Lung (tissue), 12 donors: Measurements from ENCODE around the gene ADAD2. TPM values are rescaled to one million over a fixed set of nuclear protein-coding genes. Genes with fewer than 3 reads are reported as not detected.
"Not testable (repeated sequence)": the region's sequence is repeated elsewhere in the genome, so short reads cannot be mapped to it uniquely, and the experiment has no call there.

ENCODE experiments used
- ATAC-seq: fragments of 200-7000 bp; cut with Tn5 transposase; one replicate; pipeline ENCODE4 v1.9.1; 2020; ENCODE audit warnings: moderate number of reproducible peaks; ENCODE audit not compliant: insufficient read depth, low FRiP score
- DNase-seq, 3 donors: peaks; one replicate each; pipeline ENCODE4 v3.0.0-alpha.2; 2013 to 2017
- H3K27ac ChIP-seq, 2 donors: one replicate each; pipeline ENCODE4 v1.5.1; 2013; ENCODE audit warnings: mild to moderate bottlenecking in 2 of 2, moderate library complexity in 2 of 2, control low read depth in 1 of 2, inconsistent platforms in 1 of 2, low read depth in 1 of 2, low read length in 1 of 2
- H3K27me3 ChIP-seq, 3 donors: one replicate each; pipeline ENCODE4 v1.5.1; 2013; ENCODE audit warnings: low read length in 2 of 3; ENCODE audit not compliant: control insufficient read depth in 3 of 3, insufficient read depth in 3 of 3
- H3K36me3 ChIP-seq, 4 donors: one replicate each; pipeline ENCODE4 v1.5.1; 2013; ENCODE audit warnings: low read length in 4 of 4, mild to moderate bottlenecking in 1 of 4, moderate library complexity in 1 of 4; ENCODE audit not compliant: control insufficient read depth in 4 of 4, insufficient read depth in 4 of 4
- H3K4me1 ChIP-seq, 5 donors: one replicate each; pipeline ENCODE4 v1.5.1; 2013; ENCODE audit warnings: low read length in 5 of 5, mild to moderate bottlenecking in 2 of 5, moderate library complexity in 1 of 5; ENCODE audit not compliant: control insufficient read depth in 5 of 5, insufficient read depth in 5 of 5
- H3K4me3 ChIP-seq: one replicate; pipeline ENCODE4 v1.5.1; 2013; ENCODE audit warnings: mild to moderate bottlenecking, control low read depth, moderate library complexity
- H3K9ac ChIP-seq, 2 donors: one replicate each; pipeline ENCODE4 v1.5.1; 2013; ENCODE audit warnings: low read length in 2 of 2, control low read depth in 1 of 2; ENCODE audit not compliant: insufficient read depth in 1 of 2
- H3K9me3 ChIP-seq, 4 donors: one replicate each; pipeline ENCODE4 v1.5.1; 2013; ENCODE audit warnings: low read length in 3 of 4, mild to moderate bottlenecking in 1 of 4, moderate library complexity in 1 of 4; ENCODE audit not compliant: control insufficient read depth in 4 of 4, insufficient read depth in 3 of 4
- CTCF ChIP-seq: IDR thresholded peaks from 2 replicates; pipeline ENCODE4 v1.5.1; 2012; ENCODE audit warnings: mild to moderate bottlenecking; ENCODE audit errors: control extremely low read depth, extremely low read depth
- WGBS, 2 donors: extraction: QIAGEN DNeasy Blood & Tissue Kit; methylation state at CpG; one replicate each; pipeline ENCODE4 v1.1.7; 2013; 5-methylcytosine and 5-hydroxymethylcytosine counted together
- polyA plus RNA-seq, 2 donors: library from polyadenylated mRNA; stranded (reverse); fragments of 200-250 nt; gene quantifications; one replicate each; pipeline ENCODE4 v1.2.1, GENCODE V29; 2013
- total RNA-seq, 2 donors: library from RNA; depleted of rRNA in 1 of 2; stranded (reverse); fragments of >200 nt in 1 of 2; gene quantifications; one replicate each; pipeline ENCODE4 v1.2.1, GENCODE V29; 2014 to 2021
- donor health status: control.
- donor health status: control.
- donor health status: Bipolar disorder and iron deficiency.
- donor health status: healthy.
- donor health status: DM: yes; HTN: yes; CAD: no.

The ADAD2 gene
- total and polyA plus RNA-seq, 4 donors = 0.06 to 0.83 (median 0.42) TPM

- 88 to 94% methylated on average over 4 of the region's 4 CpGs for WGBS, 2 donors
- ATAC-seq (no peak), DNase-seq (no peak)
- Histone ChIP-seq H3K27ac (no peak overlapping the region), H3K4me1 (no peaks in the 10 kb centered on the region), H3K4me3 (no peak overlapping the region), H3K9ac (no peak overlapping the region), H3K27me3 (no peaks in the 10 kb centered on the region), H3K9me3 (peaks cover 0 to 1% (median 0%) of the 10 kb centered on the region in 4 donors), H3K36me3 (no peaks in the 10 kb centered on the region)
- no peak for TF ChIP-seq CTCF
Observed at GRCh38 chr16:84212631-84213030, 21.7 kb downstream of the ADAD2 start.

GRCh38 chr16:84214451-84215066, 23.6 kb downstream of the ADAD2 start:
- no peak overlapping the region for H3K27ac ChIP-seq
- no peak overlapping the region for H3K9ac ChIP-seq
- no peak for TF ChIP-seq CTCF
- H3K36me3 ChIP-seq = no peaks in the 10 kb centered on the region
- H3K4me1 ChIP-seq = no peaks in the 10 kb centered on the region
- ATAC-seq (no peak), DNase-seq (no peak)
- H3K9me3 ChIP-seq = peaks cover 0 to 1% (median 0%) of the 10 kb centered on the region in 4 donors
- no peak overlapping the region for H3K4me3 ChIP-seq
- H3K27me3 ChIP-seq = peaks cover 0 to 5% (median 0%) of the 10 kb centered on the region in 3 donors
- 74 to 82% methylated on average over 15 of the region's 15 CpGs for WGBS, 2 donors

GRCh38 chr16:84215531-84215930, 24.6 kb downstream of the ADAD2 start:
- Histone ChIP-seq H3K27me3 (peaks cover 0 to 5% (median 0%) of the 10 kb centered on the region in 3 donors), H3K4me1 (no peaks in the 10 kb centered on the region), H3K27ac (no peak overlapping the region), H3K9ac (no peak overlapping the region), H3K4me3 (no peak overlapping the region), H3K9me3 (peaks cover 0 to 1% (median 0%) of the 10 kb centered on the region in 4 donors), H3K36me3 (no peaks in the 10 kb centered on the region)
- WGBS, 2 donors = 84 to 91% methylated on average over 5 of the region's 5 CpGs
- ATAC-seq (no peak), DNase-seq (no peak)
- TF ChIP-seq CTCF = no peak

- not testable (repeated sequence) for H3K36me3 ChIP-seq, H3K27me3 ChIP-seq, H3K27ac ChIP-seq, H3K9me3 ChIP-seq, DNase-seq, ATAC-seq, H3K9ac ChIP-seq, H3K4me1 ChIP-seq, H3K4me3 ChIP-seq
- WGBS, 2 donors = 94 to 98% methylated on average over 3 of the region's 3 CpGs
Observed at GRCh38 chr16:84216144-84216543, 25.2 kb downstream of the ADAD2 start.
